ENCODE data around the gene NVL.
"Not testable (repeated sequence)": the region's sequence is repeated elsewhere in the genome, so short reads cannot be mapped to it uniquely, and the experiment has no call there.

The NVL gene

GRCh38 chr1:224329842-224330753, at the start of gene NVL:
Gene NVL (minus strand): TSS chr1:224330172. CDS start chr1:224330127, 45 bp downstream.
- DNase-seq (ENCODE audit: low read depth), result peak; percentile 73

- no peak for DNase-seq (ENCODE audit: low read depth)
Measured at GRCh38 chr1:224378855-224379631, 49.1 kb upstream of the NVL start.

- DNase-seq (ENCODE audit: low read depth), result no peak
Measured at GRCh38 chr1:224377676-224378006, 47.7 kb upstream of the NVL start.

- no peak for DNase-seq (ENCODE audit: low read depth)
Measured at GRCh38 chr1:224375059-224375458, 45.1 kb upstream of the NVL start.

GRCh38 chr1:224373008-224373590, 43.1 kb upstream of the NVL start:
- DNase-seq (ENCODE audit: low read depth), result no peak

- DNase-seq (ENCODE audit: low read depth), result no peak
Measured at GRCh38 chr1:224368409-224368808, 38.4 kb upstream of the NVL start.

GRCh38 chr1:224359207-224359606, 29.2 kb upstream of the NVL start:
- DNase-seq (ENCODE audit: low read depth), result no peak

GRCh38 chr1:224358237-224358636, 28.3 kb upstream of the NVL start:
- no peak for DNase-seq (ENCODE audit: low read depth)

GRCh38 chr1:224357626-224358124, 27.7 kb upstream of the NVL start:
- DNase-seq (ENCODE audit: low read depth), result no peak

- DNase-seq (ENCODE audit: low read depth), result peak; percentile 82
Measured at GRCh38 chr1:224356685-224357625, 27.0 kb upstream of the NVL start, which contains the start of gene CNIH4. Gene CNIH4 (plus strand): TSS chr1:224356879. CDS start chr1:224356925, 46 bp downstream.

GRCh38 chr1:224353975-224354925, 24.3 kb upstream of the NVL start:
- DNase-seq (ENCODE audit: low read depth), result no peak

- DNase-seq (ENCODE audit: low read depth), result not testable (repeated sequence)
Measured at GRCh38 chr1:224352436-224353085, 22.6 kb upstream of the NVL start.

GRCh38 chr1:224349716-224350115, 19.7 kb upstream of the NVL start:
- DNase-seq (ENCODE audit: low read depth), result not testable (repeated sequence)

GRCh38 chr1:224348137-224348536, 18.2 kb upstream of the NVL start:
- DNase-seq (ENCODE audit: low read depth), result no peak

- no peak for DNase-seq (ENCODE audit: low read depth)
Measured at GRCh38 chr1:224343679-224344078, 13.7 kb upstream of the NVL start.

GRCh38 chr1:224340453-224341384, 10.7 kb upstream of the NVL start:
- DNase-seq (ENCODE audit: low read depth), result not testable (repeated sequence)

- DNase-seq (ENCODE audit: low read depth), result no peak
Measured at GRCh38 chr1:224339442-224340033, 9.6 kb upstream of the NVL start.
